Kidney (tissue), 14 donors: ENCODE results near the gene PGBD5. TPM values are rescaled to one million over a fixed set of nuclear protein-coding genes. Genes with fewer than 3 reads are reported as not detected.

Source experiments
- DNase-seq, 5 donors: peaks; one replicate each; pipeline ENCODE4 v3.0.0-alpha.2; 2013 to 2020
- FAIRE-seq: peaks from 2 replicates; lab custom pipeline; 2012; peaks lifted over from hg19 to GRCh38; lab: Jason Lieb, UNC
- H3K27ac ChIP-seq, 2 donors: one replicate each; pipeline ENCODE4 v1.7.0; 2013; ENCODE audit warnings: low read depth in 2 of 2, low read length in 2 of 2, inconsistent platforms in 1 of 2
- H3K27me3 ChIP-seq: one replicate; pipeline ENCODE4 v1.7.1; 2013; ENCODE audit warnings: low read length, inconsistent platforms; ENCODE audit not compliant: control insufficient read depth, insufficient read depth
- H3K36me3 ChIP-seq, 3 donors: one replicate each; pipeline versions ENCODE4 v1.7.0 to v1.7.1; 2013; ENCODE audit warnings: low read length in 3 of 3, control low read depth in 1 of 3, inconsistent platforms in 1 of 3; ENCODE audit not compliant: insufficient read depth in 3 of 3, control insufficient read depth in 2 of 3
- H3K4me1 ChIP-seq, 3 donors: one replicate each; pipeline versions ENCODE4 v1.7.0 to v1.7.1; 2013; ENCODE audit warnings: low read length in 3 of 3, inconsistent platforms in 1 of 3, low read depth in 1 of 3; ENCODE audit not compliant: control insufficient read depth in 2 of 3, insufficient read depth in 2 of 3
- H3K4me3 ChIP-seq, 3 donors: one replicate each; pipeline versions ENCODE4 v1.7.0 to v1.8.1; 2013; ENCODE audit warnings: low read length in 3 of 3, control low read depth in 1 of 3, inconsistent platforms in 1 of 3
- H3K9ac ChIP-seq, 3 donors: one replicate each; pipeline versions ENCODE4 v1.7.0 to v1.7.1; 2013; ENCODE audit warnings: low read length in 3 of 3, control low read depth in 1 of 3, inconsistent platforms in 1 of 3
- H3K9me3 ChIP-seq, 3 donors: one replicate each; pipeline versions ENCODE4 v1.7.0 to v1.7.1; 2013; ENCODE audit warnings: low read length in 3 of 3, control low read depth in 1 of 3, inconsistent platforms in 1 of 3; ENCODE audit not compliant: control insufficient read depth in 2 of 3, insufficient read depth in 1 of 3
- CTCF ChIP-seq: IDR thresholded peaks from 3 replicates; pipeline ENCODE4 v1.5.1; 2012; ENCODE audit warnings: mild to moderate bottlenecking, moderate library complexity, borderline replicate concordance; ENCODE audit not compliant: insufficient read depth; ENCODE audit errors: extremely low read depth
- intact Hi-C: fragments of 100-400 bp; cut with DNase I; formaldehyde crosslinking; loops from one replicate; pipeline ENCODE4 v1.11.1; 2022
- polyA plus RNA-seq: library from polyadenylated mRNA; stranded (reverse); fragments of 350-450 nt; fragmentation: Illumina TruSeq; extraction: RNeasy Lipid Tissue Mini Kit (QIAGEN cat#74804); gene quantifications from one replicate; pipeline ENCODE4 v1.2.3, GENCODE V29; 2014; ENCODE audit warnings: low read depth, low replicate concordance; ENCODE audit not compliant: insufficient read depth
- total RNA-seq: library from RNA; stranded (reverse); fragmentation: NEBNext Ultra II Directional; extraction: Animal tissue kit (Norgen Biotek cat#: 25700); gene quantifications from one replicate; pipeline ENCODE4 v1.2.1, GENCODE V29; 2021
- donor health status: control.
- donor health status: control.
- donor health status: control.
- donor health status: control.
- donor health status: control.
- donor health status: DM: yes; HTN: yes; CAD: no.
- donor health status: Normal renal cell carcinoma (clear cell type).

The PGBD5 gene
- total and polyA plus RNA-seq, 2 donors from 2014 or later = 2.0 to 3.7 TPM

- Histone ChIP-seq H3K9me3 (no peaks in the 10 kb centered on the region), H3K9ac (no peak overlapping the region), H3K4me1 (no peaks in the 10 kb centered on the region), H3K36me3 (no peaks in the 10 kb centered on the region), H3K27ac (no peak overlapping the region), H3K4me3 (no peak overlapping the region), H3K27me3 (no peaks in the 10 kb centered on the region)
- no peak for DNase-seq
- intact Hi-C loops = no loop called here
- no peak for FAIRE-seq
- no peak for TF ChIP-seq CTCF
Measured at GRCh38 chr1:230453377-230453776, 27.2 kb upstream of the PGBD5 start.

GRCh38 chr1:230441183-230442029 is 15.3 kb upstream of the PGBD5 start:
- Histone ChIP-seq H3K27ac (no peak overlapping the region), H3K9me3 (peaks cover 0 to 6% (median 0%) of the 10 kb centered on the region in 3 donors), H3K4me3 (no peak overlapping the region), H3K9ac (no peak overlapping the region), H3K4me1 (no peaks in the 10 kb centered on the region), H3K27me3 (no peaks in the 10 kb centered on the region), H3K36me3 (no peaks in the 10 kb centered on the region)
- no peak for TF ChIP-seq CTCF
- intact Hi-C loops = no loop called here
- no peak for DNase-seq
- no peak for FAIRE-seq

GRCh38 chr1:230435108-230435507 is 9.0 kb upstream of the PGBD5 start:
- Histone ChIP-seq H3K4me1 (no peaks in the 10 kb centered on the region), H3K9ac (no peak overlapping the region), H3K27me3 (no peaks in the 10 kb centered on the region), H3K9me3 (peaks cover 0 to 6% (median 0%) of the 10 kb centered on the region in 3 donors), H3K36me3 (no peaks in the 10 kb centered on the region), H3K27ac (no peak overlapping the region), H3K4me3 (no peak overlapping the region)
- no peak for TF ChIP-seq CTCF
- no peak for DNase-seq
- intact Hi-C loops = no loop called here
- FAIRE-seq = no peak
